ENCODE data around the gene ATP2A2.

ATP2A2 gene

DNA sequence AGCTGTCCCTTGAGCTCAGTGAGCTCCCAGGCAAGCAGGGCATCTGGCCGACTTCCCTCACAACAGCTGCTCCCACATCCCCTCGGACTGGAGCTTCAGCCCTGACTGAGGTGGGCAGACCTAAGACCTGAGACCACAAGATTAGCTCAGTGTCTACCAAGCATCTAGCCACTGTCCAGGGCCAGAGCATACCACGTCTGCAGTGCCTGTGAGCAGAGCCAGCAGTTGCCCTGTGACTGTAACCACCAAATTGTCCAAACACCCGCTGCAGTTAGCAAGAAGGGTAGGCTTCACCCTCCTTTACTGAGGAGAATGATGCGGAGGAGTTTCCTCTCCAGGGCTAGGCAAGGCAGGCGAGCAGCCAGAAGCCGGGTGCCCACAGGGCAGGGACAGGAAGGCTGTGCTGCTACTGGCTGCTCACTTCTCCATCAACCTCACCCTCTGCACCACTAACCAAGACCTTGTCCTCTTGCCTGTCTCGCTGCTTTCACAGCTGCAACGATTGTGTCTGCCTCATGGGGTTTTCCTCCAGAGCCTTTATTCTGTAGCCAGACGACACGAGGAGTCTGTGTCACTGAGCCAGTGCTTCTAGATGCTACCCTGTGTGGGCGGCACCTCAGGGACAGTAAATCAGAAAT, 68.6 kb downstream of the ATP2A2 start:
- H3K9ac ChIP-seq: no peak overlapping the region
- no peaks in the 10 kb centered on the region for H3K27me3 ChIP-seq (ENCODE audit: control insufficient read depth, insufficient read depth, low read length)
- H3K4me3 ChIP-seq (ENCODE audit: low read depth, low read length): no peak overlapping the region
- H2AFZ ChIP-seq: no peak overlapping the region
- no peaks in the 10 kb centered on the region for H3K79me2 ChIP-seq
- peaks cover 3% of the 10 kb centered on the region for H3K4me1 ChIP-seq
- no peaks in the 10 kb centered on the region for H3K36me3 ChIP-seq (ENCODE audit: control insufficient read depth, insufficient read depth, low read length)
- no peak overlapping the region for H3K4me2 ChIP-seq (ENCODE audit: low read length)
- H3K9me3 ChIP-seq (ENCODE audit: control insufficient read depth, low read length): no peaks in the 10 kb centered on the region
- no peak for TF ChIP-seq CTCF (IDR thresholded peaks at IDR 0.05)
- no peak overlapping the region for H3K27ac ChIP-seq

GRCh38 chr12:110351119-110351518, 70.1 kb downstream of the ATP2A2 start:
- Histone ChIP-seq H3K4me2 (ENCODE audit: low read length) (no peak overlapping the region), H3K79me2 (no peaks in the 10 kb centered on the region), H3K4me1 (no peaks in the 10 kb centered on the region), H3K27me3 (ENCODE audit: control insufficient read depth, insufficient read depth, low read length) (no peaks in the 10 kb centered on the region), H3K4me3 (ENCODE audit: low read depth, low read length) (no peak overlapping the region), H3K27ac (no peak overlapping the region), H3K36me3 (ENCODE audit: control insufficient read depth, insufficient read depth, low read length) (no peaks in the 10 kb centered on the region), H3K9ac (no peak overlapping the region), H2AFZ (no peak overlapping the region), H3K9me3 (ENCODE audit: control insufficient read depth, low read length) (no peaks in the 10 kb centered on the region)
- TF ChIP-seq CTCF (IDR thresholded peaks at IDR 0.05): no peak

GRCh38 chr12:110352401-110352800, 71.4 kb downstream of the ATP2A2 start:
- Histone ChIP-seq H3K27me3 (ENCODE audit: control insufficient read depth, insufficient read depth, low read length) (no peaks in the 10 kb centered on the region), H3K4me2 (ENCODE audit: low read length) (no peak overlapping the region), H3K4me3 (ENCODE audit: low read depth, low read length) (no peak overlapping the region), H3K36me3 (ENCODE audit: control insufficient read depth, insufficient read depth, low read length) (no peaks in the 10 kb centered on the region), H3K9me3 (ENCODE audit: control insufficient read depth, low read length) (no peaks in the 10 kb centered on the region), H3K4me1 (no peaks in the 10 kb centered on the region), H3K79me2 (no peaks in the 10 kb centered on the region), H3K9ac (no peak overlapping the region), H2AFZ (no peak overlapping the region), H3K27ac (no peak overlapping the region)
- no peak for TF ChIP-seq CTCF (IDR thresholded peaks at IDR 0.05)

DNA sequence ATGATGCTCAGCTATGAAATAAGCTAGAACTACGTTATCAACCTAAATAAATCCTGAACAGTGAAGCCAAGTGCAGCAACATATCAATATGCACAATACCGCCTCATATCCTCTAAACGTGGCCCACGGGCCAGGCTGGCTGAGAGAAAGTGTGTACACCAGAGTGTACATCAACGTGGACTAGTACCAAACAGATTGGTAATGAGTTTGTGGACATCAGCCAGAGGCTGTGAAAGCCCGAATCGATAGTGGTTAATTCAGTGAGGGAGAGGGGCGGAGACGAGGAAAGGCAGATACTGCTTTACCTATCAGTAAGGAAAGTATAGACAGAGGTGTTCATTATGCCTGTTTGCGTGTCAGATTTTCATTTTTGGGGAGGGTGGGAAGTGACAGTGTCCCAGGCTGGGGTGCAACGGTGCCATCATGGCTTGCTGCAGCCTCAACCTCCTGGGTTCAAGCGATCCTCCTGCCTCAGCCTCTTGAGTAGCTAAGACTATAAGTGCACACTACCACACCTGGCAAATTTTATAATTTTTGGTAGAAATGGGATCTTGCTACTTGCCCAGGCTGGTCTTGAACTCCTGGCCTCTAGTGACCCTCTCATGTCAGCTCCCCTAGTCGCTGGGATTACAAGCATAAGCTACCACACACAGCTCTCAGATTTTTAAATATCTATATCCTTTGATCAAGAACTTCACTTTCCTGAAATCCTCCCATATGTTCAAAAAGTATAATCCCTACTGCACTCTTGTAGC, 72.3 kb downstream of the ATP2A2 start:
- no peaks in the 10 kb centered on the region for H3K79me2 ChIP-seq
- H3K4me2 ChIP-seq (ENCODE audit: low read length): no peak overlapping the region
- no peaks in the 10 kb centered on the region for H3K4me1 ChIP-seq
- no peak overlapping the region for H3K9ac ChIP-seq
- H3K4me3 ChIP-seq (ENCODE audit: low read depth, low read length): no peak overlapping the region
- no peaks in the 10 kb centered on the region for H3K9me3 ChIP-seq (ENCODE audit: control insufficient read depth, low read length)
- H3K27ac ChIP-seq: no peak overlapping the region
- no peaks in the 10 kb centered on the region for H3K27me3 ChIP-seq (ENCODE audit: control insufficient read depth, insufficient read depth, low read length)
- no peak for TF ChIP-seq CTCF (IDR thresholded peaks at IDR 0.05)
- no peak overlapping the region for H2AFZ ChIP-seq
- H3K36me3 ChIP-seq (ENCODE audit: control insufficient read depth, insufficient read depth, low read length): no peaks in the 10 kb centered on the region
